OCI-LY7 (cell line): ENCODE data around the gene TBC1D13. TPM values are rescaled to one million over a fixed set of nuclear protein-coding genes. Genes with fewer than 3 reads are reported as not detected.

ENCODE experiments used
- BruUV-seq: library from RNA; stranded (reverse); fragments of 400-500 nt; replicated peaks from 2 replicates; lab custom pipeline; 2021; lab: Mats Ljungman, UMichigan
- CTCF ChIA-PET: fragments of 300-600 bp; sonication (Branson Sonifier 250); formaldehyde crosslinking; loops from one replicate; lab custom pipeline; 2022; ENCODE audit warnings: antibody characterized with exemption; ENCODE audit not compliant: unreplicated experiment; lab: Charles Lee
- POLR2A ChIA-PET: fragments of 300-600 bp; sonication (Branson Sonifier 250); formaldehyde crosslinking; loops from one replicate; lab custom pipeline; 2022; ENCODE audit warnings: antibody characterized with exemption; lab: Charles Lee
- DNase-seq: peaks from one replicate; pipeline ENCODE4 v3.0.0-alpha.2; 2015; ENCODE audit warnings: low spot score
- H2AFZ ChIP-seq: fragments of 200-600 bp; sonication (generic), shearing (Covaris generic); 2 replicates; pipeline ENCODE4 v1.6.1; 2014; ENCODE audit warnings: mild to moderate bottlenecking, antibody characterized with exemption, low read length, moderate library complexity
- H3K27ac ChIP-seq: fragments of 200-600 bp; sonication (generic); 2 replicates; pipeline ENCODE4 v1.5.1; 2014; ENCODE audit warnings: mixed run types, low read depth, mild to moderate bottlenecking, moderate library complexity, low read length, inconsistent platforms; ENCODE audit not compliant: poor library complexity, severe bottlenecking
- H3K36me3 ChIP-seq: fragments of 200-600 bp; sonication (generic); 2 replicates; pipeline ENCODE4 v1.6.1; 2014; ENCODE audit warnings: mild to moderate bottlenecking, antibody characterized with exemption, low read length, moderate library complexity, mixed read lengths; ENCODE audit not compliant: insufficient read depth
- H3K4me1 ChIP-seq: fragments of 200-600 bp; sonication (generic); 2 replicates; pipeline ENCODE4 v1.5.1; 2014; ENCODE audit warnings: mild to moderate bottlenecking, low read length; ENCODE audit not compliant: insufficient read depth, poor library complexity, severe bottlenecking
- H3K4me2 ChIP-seq: fragments of 200-600 bp; sonication (generic); 2 replicates; pipeline ENCODE4 v1.6.1; 2014; ENCODE audit warnings: mild to moderate bottlenecking, low read length
- H3K4me3 ChIP-seq: fragments of 200-600 bp; sonication (generic); 2 replicates; pipeline ENCODE4 v1.5.1; 2014; ENCODE audit warnings: mild to moderate bottlenecking, low read depth, low read length; ENCODE audit not compliant: poor library complexity, severe bottlenecking
- H3K79me2 ChIP-seq: fragments of 200-600 bp; sonication (generic); 2 replicates; pipeline ENCODE4 v1.6.1; 2016; ENCODE audit warnings: low read depth, mild to moderate bottlenecking, low read length, moderate library complexity, mixed read lengths; ENCODE audit not compliant: insufficient read depth
- H3K9me2 ChIP-seq: fragments of 200-600 bp; sonication (generic); 2 replicates; pipeline ENCODE4 v1.6.1; 2016; ENCODE audit warnings: mild to moderate bottlenecking, low read length, mixed read lengths; ENCODE audit not compliant: insufficient read depth
- H3K9me3 ChIP-seq: fragments of 200-600 bp; sonication (generic); 2 replicates; pipeline ENCODE4 v1.6.1; 2014; ENCODE audit warnings: mild to moderate bottlenecking, mixed run types, low read length, mixed read lengths
- H4K20me1 ChIP-seq: fragments of 200-600 bp; sonication (generic); 2 replicates; pipeline ENCODE4 v1.6.1; 2014; ENCODE audit warnings: mild to moderate bottlenecking, antibody characterized with exemption, low read length, moderate library complexity, mixed read lengths; ENCODE audit not compliant: insufficient read depth
- EZH2phosphoT487 ChIP-seq: fragments of 200-600 bp; sonication (generic); IDR thresholded peaks from 2 replicates; pipeline ENCODE4 v1.6.1; 2018; ENCODE audit warnings: low read depth, borderline replicate concordance, mild to moderate bottlenecking, mixed run types, antibody characterized with exemption, low read length, moderate library complexity, mixed read lengths
- intact Hi-C: fragments of 100-400 bp; cut with micrococcal nuclease; formaldehyde crosslinking; loops from one replicate; pipeline ENCODE4 v1.10.0; 2022; ENCODE audit not compliant: unreplicated experiment
- total RNA-seq, 2 experiments: library from RNA; depleted of rRNA in 1 of 2; stranded (reverse); fragments of >200 nt in 1 of 2; shearing (Covaris generic) in 1 of 2; gene quantifications; 2 replicates each; pipeline ENCODE4 v1.2.3, GENCODE V29; 2014 to 2022
- TF ChIP-seq, protein P1 (sequence below): fragments of 200-600 bp; sonication (generic); conservative IDR thresholded peaks from 2 replicates; pipeline ENCODE4 v1.5.1; 2014; ENCODE audit warnings: mild to moderate bottlenecking, antibody characterized with exemption, low read length, moderate library complexity, mixed read lengths

Gene TBC1D13
- total RNA-seq, 2 experiments from 2014 or later = 18.7 to 24.7 TPM

DNA sequence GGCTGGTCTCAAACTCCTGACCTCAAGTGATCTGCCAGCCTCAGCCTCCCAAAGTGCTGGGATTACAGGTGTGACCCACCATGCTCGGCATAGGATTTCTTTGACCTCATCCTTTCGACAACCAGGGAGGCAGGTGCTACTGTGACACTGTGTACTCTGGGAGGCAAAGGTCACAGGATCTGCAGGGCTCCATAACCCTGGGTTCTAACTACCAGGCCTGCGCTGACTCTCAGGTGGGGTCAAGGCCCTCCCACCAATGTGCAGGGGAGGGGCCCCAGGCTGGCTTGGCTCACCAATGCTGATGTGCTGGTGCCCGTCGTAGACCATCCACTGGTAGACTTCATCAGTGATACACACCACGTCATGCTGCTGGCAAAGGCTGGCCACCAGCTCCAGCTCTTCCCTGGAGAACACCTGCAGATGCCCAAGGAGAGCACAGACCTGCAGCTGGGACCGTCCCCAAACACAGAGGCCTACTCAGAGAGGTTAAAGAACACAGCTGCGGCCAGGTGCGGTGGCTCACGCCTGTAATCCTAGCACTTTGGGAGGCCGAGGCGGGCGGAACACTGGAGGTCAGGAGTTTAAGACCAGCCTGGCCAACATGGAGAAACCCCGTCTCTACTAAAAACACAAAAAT lies 49.6 kb downstream of the TBC1D13 start:
- Histone ChIP-seq H3K4me1 (no peaks in the 10 kb centered on the region), H3K4me3 (no peak overlapping the region)

DNA sequence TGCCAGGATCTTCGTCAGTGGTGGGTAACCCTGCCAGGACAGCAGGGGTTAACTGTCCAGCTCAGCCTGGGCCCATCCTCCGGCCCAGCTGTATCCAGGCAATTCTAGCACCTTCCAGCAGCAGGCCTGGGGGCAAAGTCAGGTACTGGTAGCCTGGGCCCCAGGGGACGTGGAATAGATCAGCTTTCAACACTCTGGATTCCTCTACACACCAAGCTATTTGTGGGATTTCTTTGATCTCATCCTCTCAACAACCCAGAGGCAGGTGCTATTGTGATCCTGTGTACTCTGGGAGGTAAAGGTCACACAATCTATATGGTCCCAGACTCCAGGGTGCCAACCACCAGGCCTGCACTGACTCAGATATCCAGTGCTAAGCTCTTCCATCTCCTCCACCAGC lies 51.3 kb downstream of the TBC1D13 start:
- intact Hi-C loops = no loop called here
- Histone ChIP-seq H3K36me3 (peaks cover 61% of the 10 kb centered on the region), H3K9me3 (no peaks in the 10 kb centered on the region), H3K4me2 (no peak overlapping the region), H3K79me2 (no peaks in the 10 kb centered on the region), H4K20me1 (no peaks in the 10 kb centered on the region), H3K4me1 (no peaks in the 10 kb centered on the region), H2AFZ (no peak overlapping the region), H3K9me2 (no peaks in the 10 kb centered on the region), H3K4me3 (no peak overlapping the region), H3K27ac (no peak overlapping the region)
- TF ChIP-seq, protein P1, sequence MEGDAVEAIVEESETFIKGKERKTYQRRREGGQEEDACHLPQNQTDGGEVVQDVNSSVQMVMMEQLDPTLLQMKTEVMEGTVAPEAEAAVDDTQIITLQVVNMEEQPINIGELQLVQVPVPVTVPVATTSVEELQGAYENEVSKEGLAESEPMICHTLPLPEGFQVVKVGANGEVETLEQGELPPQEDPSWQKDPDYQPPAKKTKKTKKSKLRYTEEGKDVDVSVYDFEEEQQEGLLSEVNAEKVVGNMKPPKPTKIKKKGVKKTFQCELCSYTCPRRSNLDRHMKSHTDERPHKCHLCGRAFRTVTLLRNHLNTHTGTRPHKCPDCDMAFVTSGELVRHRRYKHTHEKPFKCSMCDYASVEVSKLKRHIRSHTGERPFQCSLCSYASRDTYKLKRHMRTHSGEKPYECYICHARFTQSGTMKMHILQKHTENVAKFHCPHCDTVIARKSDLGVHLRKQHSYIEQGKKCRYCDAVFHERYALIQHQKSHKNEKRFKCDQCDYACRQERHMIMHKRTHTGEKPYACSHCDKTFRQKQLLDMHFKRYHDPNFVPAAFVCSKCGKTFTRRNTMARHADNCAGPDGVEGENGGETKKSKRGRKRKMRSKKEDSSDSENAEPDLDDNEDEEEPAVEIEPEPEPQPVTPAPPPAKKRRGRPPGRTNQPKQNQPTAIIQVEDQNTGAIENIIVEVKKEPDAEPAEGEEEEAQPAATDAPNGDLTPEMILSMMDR = no peak
- no peak for TF ChIP-seq EZH2phosphoT487
- BruUV-seq = no TSS peak
- ChIA-PET CTCF (no interaction called here), POLR2A (interaction anchor here (0.6 to 1.5 kb wide), 2 partner anchors 9 to 60 kb away, joined by 4 read pairs; partner anchors contain the start of gene SPOUT1)
- no peak for DNase-seq

More for the DNA sequence above, 49.6 kb downstream of the TBC1D13 start:
- no peak for DNase-seq
- no peaks in the 10 kb centered on the region for H3K9me3 ChIP-seq
- POLR2A ChIA-PET = no interaction called here
- intact Hi-C loops = no loop called here
- H4K20me1 ChIP-seq = no peaks in the 10 kb centered on the region
- no peaks in the 10 kb centered on the region for H3K9me2 ChIP-seq
- H2AFZ ChIP-seq = no peak overlapping the region
- H3K36me3 ChIP-seq = peaks cover 53% of the 10 kb centered on the region
- CTCF ChIA-PET = no interaction called here
- BruUV-seq = no TSS peak
- H3K4me2 ChIP-seq = no peak overlapping the region
- TF ChIP-seq EZH2phosphoT487 = no peak
- TF ChIP-seq, protein P1 = no peak
- no peaks in the 10 kb centered on the region for H3K79me2 ChIP-seq
- no peak overlapping the region for H3K27ac ChIP-seq

DNA sequence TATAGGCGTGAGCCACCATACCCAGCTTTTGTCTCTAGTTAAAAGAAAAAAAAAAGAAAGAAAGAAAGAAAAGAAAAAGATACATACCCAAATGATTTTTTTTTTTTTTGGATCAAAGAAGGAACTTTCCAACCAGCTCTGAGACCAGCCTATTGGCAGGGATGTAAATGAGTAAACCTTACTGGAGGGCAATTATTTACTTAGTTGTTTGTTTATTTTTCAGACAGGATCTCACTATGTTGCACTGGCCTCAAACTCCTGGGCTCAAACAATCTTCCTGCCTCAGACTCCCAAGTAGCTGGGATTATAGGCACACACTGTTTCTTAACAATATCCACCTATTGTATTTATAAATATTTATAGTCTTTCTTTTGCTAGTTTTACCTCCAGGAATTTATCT lies 53.5 kb downstream of the TBC1D13 start:
- no peaks in the 10 kb centered on the region for H3K4me1 ChIP-seq
- no peaks in the 10 kb centered on the region for H4K20me1 ChIP-seq
- no peaks in the 10 kb centered on the region for H3K9me2 ChIP-seq
- TF ChIP-seq EZH2phosphoT487 = no peak
- TF ChIP-seq, protein P1 = no peak
- no TSS peak for BruUV-seq
- intact Hi-C loops = no loop called here
- H3K27ac ChIP-seq = no peak overlapping the region
- peaks cover 63% of the 10 kb centered on the region for H3K36me3 ChIP-seq
- no peaks in the 10 kb centered on the region for H3K79me2 ChIP-seq
- no peak overlapping the region for H3K4me2 ChIP-seq
- no peak overlapping the region for H2AFZ ChIP-seq
- POLR2A ChIA-PET = interaction anchor here (0.7 kb wide), 1 partner anchor 172 kb away, joined by 4 read pairs; no protein-coding TSS in a partner anchor
- no peaks in the 10 kb centered on the region for H3K9me3 ChIP-seq
- H3K4me3 ChIP-seq = no peak overlapping the region
- no peak for DNase-seq
- CTCF ChIA-PET = no interaction called here
